Ectodermal cell (in vitro differentiated cells): ENCODE results near the gene PCNX2.

ENCODE experiments used
- H3K27ac ChIP-seq: 2 replicates; pipeline ENCODE4 v1.7.0; 2013; ENCODE audit warnings: mild to moderate bottlenecking, low read depth, low read length; ENCODE audit not compliant: insufficient read depth, poor library complexity, severe bottlenecking
- H3K27me3 ChIP-seq: 2 replicates; pipeline ENCODE4 v1.7.0; 2013; ENCODE audit warnings: mild to moderate bottlenecking, low read length; ENCODE audit not compliant: insufficient read depth, control insufficient read depth, poor library complexity, severe bottlenecking
- H3K36me3 ChIP-seq: one replicate; pipeline ENCODE4 v1.7.0; 2013; ENCODE audit warnings: low read length; ENCODE audit not compliant: control insufficient read depth, insufficient read depth
- H3K4me1 ChIP-seq: one replicate; pipeline ENCODE4 v1.7.0; 2013; ENCODE audit warnings: low read length; ENCODE audit not compliant: control insufficient read depth, insufficient read depth
- H3K4me3 ChIP-seq: 2 replicates; pipeline ENCODE4 v1.7.0; 2013; ENCODE audit warnings: low read depth, low read length, control low read depth; ENCODE audit not compliant: insufficient read depth
- H3K9me3 ChIP-seq: 2 replicates; pipeline ENCODE4 v1.7.0; 2013; ENCODE audit warnings: mild to moderate bottlenecking, low read length, moderate library complexity; ENCODE audit not compliant: control insufficient read depth
- WGBS, 2 experiments: methylation state at CpG; one replicate each; pipeline ENCODE4 v1.1.7; 2013; ENCODE audit warnings: missing lambda C conversion rate in 2 of 2; 5-methylcytosine and 5-hydroxymethylcytosine counted together

PCNX2 gene

DNA sequence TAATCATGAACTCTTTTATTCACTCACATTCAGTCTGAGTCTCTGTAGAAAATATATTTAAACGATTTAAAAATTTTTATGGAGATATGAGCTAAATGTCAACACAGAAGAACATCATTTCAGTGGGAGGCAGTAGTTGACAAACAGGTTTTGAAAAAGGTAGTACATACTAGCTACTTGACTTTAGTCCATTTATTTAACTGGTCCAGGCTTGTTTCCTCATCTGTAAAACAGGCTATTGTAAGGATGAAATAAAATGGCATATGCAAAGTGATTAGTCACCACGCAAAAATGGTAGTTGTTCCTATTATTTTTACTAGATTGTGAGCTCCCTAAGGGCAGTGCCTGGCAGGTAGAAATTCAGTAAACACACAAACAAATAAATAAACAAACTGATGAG lies 270.0 kb downstream of the PCNX2 start:
- Histone ChIP-seq H3K9me3 (no peaks in the 10 kb centered on the region), H3K27ac (no peak overlapping the region), H3K4me3 (no peak overlapping the region), H3K27me3 (no peaks in the 10 kb centered on the region), H3K4me1 (peaks cover 6% of the 10 kb centered on the region), H3K36me3 (no peaks in the 10 kb centered on the region)
- WGBS, 2 experiments: 43 to 71% methylated on average over 1 to 2 of the region's 2 CpGs

DNA sequence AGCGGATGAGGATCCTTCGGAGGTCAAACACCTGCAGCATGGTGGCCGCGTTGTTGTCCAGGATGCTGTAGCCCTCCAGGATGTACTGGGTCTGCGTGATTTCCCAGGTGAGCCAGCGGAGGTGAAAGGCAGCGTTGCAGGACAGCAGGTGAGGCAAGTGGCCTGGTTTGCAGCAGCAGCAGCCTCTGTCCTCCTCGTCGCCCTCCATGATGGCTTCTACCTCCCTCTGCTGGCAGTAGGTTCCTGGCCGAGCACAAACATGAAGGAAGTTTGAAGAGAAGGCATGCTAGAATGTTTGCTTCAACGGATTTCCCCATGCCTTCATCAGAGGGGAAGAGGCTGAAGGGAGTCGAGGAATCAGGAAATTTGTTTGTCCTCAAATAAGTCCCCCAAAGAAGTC lies 270.4 kb downstream of the PCNX2 start:
- Histone ChIP-seq H3K36me3 (no peaks in the 10 kb centered on the region), H3K27me3 (no peaks in the 10 kb centered on the region), H3K27ac (no peak overlapping the region), H3K9me3 (no peaks in the 10 kb centered on the region), H3K4me1 (peaks cover 8% of the 10 kb centered on the region), H3K4me3 (no peak overlapping the region)
- WGBS, 2 experiments: 72 to 75% methylated on average over 12 of the region's 12 CpGs

DNA sequence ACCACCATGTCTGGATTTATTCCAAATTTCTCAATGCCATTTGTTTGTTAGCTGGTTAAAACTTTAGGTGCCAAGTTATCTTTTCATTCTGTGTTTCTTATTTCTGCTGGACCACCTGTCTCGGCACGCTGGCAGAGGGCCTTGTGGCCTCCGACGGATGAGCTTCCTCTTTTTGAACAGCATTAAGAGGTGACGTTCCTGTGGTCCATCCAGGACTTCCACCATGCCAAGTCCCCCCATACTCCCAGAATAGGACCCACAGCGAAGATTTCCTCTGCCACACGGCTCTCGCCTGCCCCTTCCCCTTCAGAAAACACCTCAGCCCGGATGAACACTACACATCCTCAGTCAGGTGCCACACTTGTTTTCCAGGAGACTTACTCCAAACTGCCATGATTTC lies 271.3 kb downstream of the PCNX2 start:
- H3K27ac ChIP-seq: no peak overlapping the region
- H3K36me3 ChIP-seq: no peaks in the 10 kb centered on the region
- no peaks in the 10 kb centered on the region for H3K9me3 ChIP-seq
- WGBS, 2 experiments: 88% methylated on average over 9 of the region's 9 CpGs
- peaks cover 13% of the 10 kb centered on the region for H3K4me1 ChIP-seq
- no peaks in the 10 kb centered on the region for H3K27me3 ChIP-seq
- no peak overlapping the region for H3K4me3 ChIP-seq

DNA sequence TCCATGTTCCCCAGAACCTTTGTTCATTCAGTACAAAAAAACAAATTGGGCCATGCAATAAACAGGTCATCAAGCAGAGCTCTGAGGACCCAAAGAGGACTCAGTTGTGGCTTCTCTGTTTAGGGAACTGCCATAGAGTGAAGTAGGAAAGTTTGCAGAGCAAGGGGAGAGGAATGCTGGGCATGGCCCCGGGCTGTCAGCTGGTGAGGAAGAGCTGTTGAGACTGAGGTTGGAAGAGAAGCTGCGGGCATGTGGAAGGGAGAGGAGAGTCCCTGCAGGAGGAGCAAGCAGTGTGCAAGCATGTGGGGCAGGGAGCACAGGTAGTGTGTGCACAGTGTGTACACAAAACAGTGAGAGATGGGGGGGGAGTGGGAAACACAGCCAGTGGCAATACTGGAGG lies 273.3 kb downstream of the PCNX2 start:
- no peaks in the 10 kb centered on the region for H3K9me3 ChIP-seq
- 92 to 95% methylated on average over 2 of the region's 2 CpGs for WGBS, 2 experiments
- peaks cover 20% of the 10 kb centered on the region for H3K4me1 ChIP-seq
- H3K27me3 ChIP-seq: no peaks in the 10 kb centered on the region
- no peaks in the 10 kb centered on the region for H3K36me3 ChIP-seq
- no peak overlapping the region for H3K4me3 ChIP-seq
- no peak overlapping the region for H3K27ac ChIP-seq

DNA sequence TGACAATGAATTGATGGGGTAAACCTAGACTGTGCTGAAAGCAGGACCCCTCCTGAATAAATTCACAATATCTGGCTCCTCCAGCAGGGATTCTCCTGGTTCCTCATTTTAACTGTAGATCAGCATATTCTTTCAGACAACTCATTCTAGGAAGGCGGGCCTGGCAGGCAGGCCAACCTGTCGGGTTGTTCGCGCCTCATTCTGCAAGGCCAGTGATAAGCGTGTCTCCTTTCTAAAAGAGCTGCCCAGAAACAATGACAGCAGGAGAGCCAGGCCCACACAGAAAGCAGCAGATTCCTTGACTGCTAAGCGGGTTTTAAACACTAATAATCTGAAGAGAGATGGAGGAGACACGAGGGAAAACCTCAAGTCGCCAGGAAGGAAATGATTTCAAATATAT lies 275.1 kb downstream of the PCNX2 start:
- 49 to 53% methylated on average over 8 of the region's 8 CpGs for WGBS, 2 experiments
- peaks cover 20% of the 10 kb centered on the region for H3K4me1 ChIP-seq

DNA sequence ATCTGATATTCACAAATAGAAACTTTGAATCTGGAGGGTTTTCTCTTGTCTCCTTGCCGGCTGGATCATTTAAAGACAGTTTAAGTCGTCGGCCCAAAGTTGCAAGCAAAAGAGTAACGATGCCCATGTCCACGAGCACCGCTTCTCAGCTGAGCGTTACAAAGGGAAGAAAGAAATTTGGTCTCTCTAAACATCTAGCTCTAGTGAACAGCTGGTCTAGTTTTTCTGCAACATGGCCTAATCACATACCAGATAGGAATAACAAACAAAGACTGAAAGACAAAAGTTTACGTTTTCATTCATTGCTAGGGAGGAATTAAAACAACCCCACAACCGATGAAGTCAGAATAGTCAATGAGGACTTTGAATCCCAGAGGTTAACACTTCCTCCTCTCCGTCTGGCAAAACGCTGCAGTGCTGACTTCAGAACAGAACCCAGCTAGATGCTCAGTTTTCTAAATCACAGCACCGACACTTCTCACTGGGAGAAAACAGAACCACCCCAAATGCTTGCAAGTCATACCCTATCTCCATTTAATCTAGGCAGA lies 275.7 kb downstream of the PCNX2 start:
- Histone ChIP-seq H3K27ac (no peak overlapping the region), H3K4me3 (no peak overlapping the region), H3K27me3 (no peaks in the 10 kb centered on the region), H3K36me3 (no peaks in the 10 kb centered on the region), H3K4me1 (peaks cover 20% of the 10 kb centered on the region), H3K9me3 (no peaks in the 10 kb centered on the region)
- 86% methylated on average over 12 of the region's 12 CpGs for WGBS, 2 experiments

More for the DNA sequence above, 275.1 kb downstream of the PCNX2 start:
- Histone ChIP-seq H3K36me3 (no peaks in the 10 kb centered on the region), H3K9me3 (no peaks in the 10 kb centered on the region), H3K4me3 (no peak overlapping the region), H3K27me3 (no peaks in the 10 kb centered on the region), H3K27ac (no peak overlapping the region)

DNA sequence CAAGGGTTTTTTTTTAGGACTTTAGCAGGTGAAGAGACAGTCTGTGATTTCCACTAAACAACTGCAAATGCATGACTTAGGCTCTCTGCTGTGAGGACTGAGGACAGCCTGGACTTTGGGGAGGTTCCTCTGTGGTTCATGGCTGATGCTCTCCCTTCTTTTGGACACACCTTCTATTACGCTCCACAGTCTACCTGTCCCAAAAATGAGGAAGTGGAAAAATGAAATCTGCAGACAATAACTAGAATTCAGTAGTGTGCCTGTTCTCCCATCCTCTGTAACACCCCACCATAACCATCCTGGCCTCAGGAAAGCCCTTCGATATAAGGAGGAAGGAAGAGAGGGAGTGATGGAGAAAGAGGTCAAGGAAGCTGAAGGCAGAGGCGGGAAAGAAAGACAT lies 276.4 kb downstream of the PCNX2 start:
- 94 to 96% methylated on average over 2 to 3 of the region's 3 CpGs for WGBS, 2 experiments
- no peak overlapping the region for H3K4me3 ChIP-seq
- peaks cover 20% of the 10 kb centered on the region for H3K4me1 ChIP-seq
- H3K27me3 ChIP-seq: no peaks in the 10 kb centered on the region
- no peaks in the 10 kb centered on the region for H3K36me3 ChIP-seq
- H3K9me3 ChIP-seq: no peaks in the 10 kb centered on the region
- no peak overlapping the region for H3K27ac ChIP-seq

DNA sequence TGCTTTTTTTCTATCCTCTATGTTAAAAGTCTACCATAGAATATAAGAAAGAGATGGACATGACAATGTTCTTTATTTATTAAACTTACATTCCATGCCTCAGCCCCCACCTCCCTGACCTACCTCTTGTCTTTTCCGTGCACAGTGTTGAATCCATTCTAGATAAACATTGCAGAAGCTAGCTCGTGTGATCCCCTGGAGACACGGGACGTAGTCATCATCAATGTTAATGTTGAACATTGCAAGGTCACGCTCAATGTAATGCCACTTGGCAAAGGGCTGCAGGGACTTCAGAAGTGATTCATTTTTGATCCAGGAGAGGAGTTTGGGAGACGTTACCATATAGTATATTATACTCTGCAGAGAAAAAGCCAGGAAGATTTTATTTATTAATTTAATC lies 278.7 kb downstream of the PCNX2 start:
- H3K36me3 ChIP-seq: no peaks in the 10 kb centered on the region
- 93 to 96% methylated on average over 5 of the region's 6 CpGs for WGBS, 2 experiments
- peaks cover 20% of the 10 kb centered on the region for H3K4me1 ChIP-seq
- H3K4me3 ChIP-seq: no peak overlapping the region
- no peaks in the 10 kb centered on the region for H3K27me3 ChIP-seq
- no peaks in the 10 kb centered on the region for H3K9me3 ChIP-seq
- no peak overlapping the region for H3K27ac ChIP-seq

DNA sequence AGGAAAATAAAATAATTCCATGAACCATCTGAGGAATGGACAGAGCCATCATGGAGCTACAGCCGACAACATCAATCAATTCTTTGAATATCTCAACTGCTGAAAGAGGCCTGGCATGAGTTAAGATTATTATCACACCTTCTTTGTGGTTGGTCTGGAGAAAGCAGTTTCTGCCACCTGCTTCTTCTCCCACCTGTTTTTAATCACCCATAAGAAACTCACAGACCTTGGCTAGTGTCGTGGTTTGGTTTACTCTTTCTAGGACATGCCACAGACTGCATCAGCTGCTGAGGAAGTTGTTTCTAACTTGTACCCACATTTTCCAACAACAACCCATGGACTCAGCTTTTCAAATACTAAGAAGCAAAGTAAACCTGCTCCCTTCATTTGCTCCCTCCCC lies 279.6 kb downstream of the PCNX2 start:
- peaks cover 15% of the 10 kb centered on the region for H3K4me1 ChIP-seq
- H3K4me3 ChIP-seq: no peak overlapping the region
- WGBS, 2 experiments: 93 to 94% methylated on average over 2 of the region's 2 CpGs
- H3K27me3 ChIP-seq: no peaks in the 10 kb centered on the region
- H3K36me3 ChIP-seq: no peaks in the 10 kb centered on the region
- no peak overlapping the region for H3K27ac ChIP-seq
- no peaks in the 10 kb centered on the region for H3K9me3 ChIP-seq

DNA sequence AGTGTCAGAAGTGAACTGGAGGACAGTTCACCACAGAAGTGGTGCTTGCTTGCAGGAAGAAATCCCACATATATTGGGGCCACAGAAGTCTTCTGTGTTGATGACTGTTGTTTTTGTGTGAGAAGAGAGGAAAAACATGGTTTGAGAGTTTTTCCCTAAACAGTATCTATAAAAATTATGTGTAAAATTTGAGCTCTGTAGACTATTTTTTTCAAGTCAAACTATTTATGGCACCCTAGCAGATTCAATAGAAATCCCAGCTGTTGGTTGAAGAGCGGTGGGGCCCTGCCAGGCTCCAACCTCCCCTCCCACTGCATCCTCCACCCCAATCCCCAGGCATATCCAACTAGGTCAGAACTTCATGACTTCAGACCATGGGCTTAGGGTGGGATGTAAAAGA lies 283.5 kb downstream of the PCNX2 start:
- 78 to 100% methylated on average over 1 of the region's 1 CpG for WGBS, 2 experiments
- H3K36me3 ChIP-seq: no peaks in the 10 kb centered on the region
- H3K4me1 ChIP-seq: no peaks in the 10 kb centered on the region
- H3K27me3 ChIP-seq: no peaks in the 10 kb centered on the region
- no peaks in the 10 kb centered on the region for H3K9me3 ChIP-seq
- H3K27ac ChIP-seq: no peak overlapping the region
- no peak overlapping the region for H3K4me3 ChIP-seq

DNA sequence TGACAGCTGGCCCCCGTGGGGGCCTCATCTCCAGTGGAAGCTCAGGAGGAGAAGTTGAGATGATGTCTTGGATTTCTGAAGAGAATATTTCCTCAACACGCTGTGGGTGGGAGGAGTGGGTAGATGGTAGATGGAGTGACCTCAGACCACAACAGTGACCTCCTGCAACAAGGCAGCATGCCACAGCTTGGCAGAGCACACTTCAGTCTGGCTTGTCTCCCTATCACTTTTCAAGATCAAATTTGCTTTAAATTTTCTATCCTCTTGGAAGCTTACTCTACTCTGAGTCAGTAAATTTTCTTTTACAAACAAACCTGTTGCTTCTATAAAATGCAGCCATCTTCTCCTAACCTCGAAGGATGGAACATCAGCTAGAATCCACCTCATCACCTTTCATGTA lies 285.4 kb downstream of the PCNX2 start:
- H3K36me3 ChIP-seq: no peaks in the 10 kb centered on the region
- peaks cover 10% of the 10 kb centered on the region for H3K4me1 ChIP-seq
- no peak overlapping the region for H3K4me3 ChIP-seq
- WGBS, 2 experiments: 95% methylated on average over 3 of the region's 3 CpGs
- no peaks in the 10 kb centered on the region for H3K9me3 ChIP-seq
- H3K27ac ChIP-seq: no peak overlapping the region
- no peaks in the 10 kb centered on the region for H3K27me3 ChIP-seq
